ENCODE data around the gene ARHGAP26.

ARHGAP26 gene

DNA sequence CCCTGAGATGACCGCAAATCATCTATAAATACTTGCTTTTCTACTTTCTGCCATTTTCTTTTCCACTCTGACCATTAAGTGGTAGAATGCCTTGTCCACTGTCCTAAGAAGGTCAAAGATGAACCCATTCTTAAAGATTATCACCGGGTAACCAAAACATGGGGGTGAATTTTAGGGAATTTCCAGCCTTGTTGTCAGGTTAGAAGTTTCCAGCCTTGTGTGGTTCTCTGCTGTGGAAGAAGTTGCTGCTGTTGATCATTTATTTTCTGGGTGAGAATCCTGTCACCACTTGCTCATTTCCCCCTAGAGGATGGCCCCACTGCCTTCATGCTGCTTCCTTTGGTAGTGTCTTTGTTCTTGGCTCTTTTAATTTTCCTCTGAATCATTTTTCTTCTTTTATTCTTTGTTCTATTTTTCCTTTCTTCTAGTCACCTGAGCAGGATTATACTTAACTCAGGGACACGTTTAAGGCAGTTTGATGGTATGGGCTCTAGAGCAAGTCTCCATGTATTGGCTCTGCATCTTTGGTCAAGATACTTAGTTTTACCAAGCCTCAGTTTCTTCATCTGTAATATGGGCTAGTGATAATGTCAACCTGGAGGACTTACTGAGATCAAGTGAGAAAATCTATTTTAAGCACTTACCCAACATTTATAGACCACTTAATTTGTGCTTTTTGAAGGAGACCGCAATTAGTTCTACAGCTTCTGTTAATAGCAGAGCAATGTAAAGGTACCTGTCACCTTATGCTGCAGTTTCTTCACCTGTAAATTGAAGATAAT is 266.2 kb downstream of the ARHGAP26 start:
- DNase-seq (ENCODE audit: low read depth): no peak
- H3K4me3 ChIP-seq (ENCODE audit: low read depth, low read length): no peak overlapping the region

DNA sequence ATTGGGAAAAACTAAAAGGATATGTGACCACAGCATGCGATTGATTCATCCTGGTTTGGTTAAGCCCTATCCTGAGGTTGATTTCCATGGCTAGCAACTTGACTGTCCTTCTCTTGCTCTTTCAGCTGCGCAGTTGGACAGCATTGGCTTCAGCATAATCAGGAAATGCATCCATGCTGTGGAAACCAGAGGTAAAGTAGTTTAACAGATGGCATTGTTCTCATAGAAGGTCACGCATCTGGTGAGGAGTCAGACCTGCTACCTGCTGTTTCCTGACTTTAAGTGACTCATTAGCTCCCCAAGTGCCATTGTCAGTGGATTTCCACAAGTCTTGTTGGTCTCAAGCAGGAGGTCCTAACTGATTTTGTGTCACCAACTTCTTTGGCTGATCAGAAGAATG is 266.9 kb downstream of the ARHGAP26 start:
- no peak overlapping the region for H3K4me3 ChIP-seq (ENCODE audit: low read depth, low read length)
- no peak for DNase-seq (ENCODE audit: low read depth)

DNA sequence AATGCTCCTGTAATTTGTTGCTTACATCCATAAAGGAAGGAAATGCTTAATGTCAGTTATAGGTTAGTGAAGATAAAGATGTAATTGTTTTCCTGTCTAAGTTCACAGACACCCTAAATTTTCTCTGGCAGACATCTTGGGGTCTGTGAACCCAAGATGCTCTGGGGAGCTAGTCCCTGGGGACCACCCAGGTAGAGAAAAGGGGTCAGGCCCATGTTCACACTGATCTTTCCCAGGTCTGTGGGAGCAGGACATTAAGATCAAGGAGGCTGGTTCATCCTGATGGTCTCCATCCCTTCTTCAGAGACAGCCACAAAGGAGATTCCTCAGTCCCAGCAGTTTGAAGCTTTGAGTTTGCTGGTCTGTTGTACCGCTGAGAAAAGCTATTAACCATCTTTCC is 267.5 kb downstream of the ARHGAP26 start:
- DNase-seq (ENCODE audit: low read depth): no peak
- no peak overlapping the region for H3K4me3 ChIP-seq (ENCODE audit: low read depth, low read length)

DNA sequence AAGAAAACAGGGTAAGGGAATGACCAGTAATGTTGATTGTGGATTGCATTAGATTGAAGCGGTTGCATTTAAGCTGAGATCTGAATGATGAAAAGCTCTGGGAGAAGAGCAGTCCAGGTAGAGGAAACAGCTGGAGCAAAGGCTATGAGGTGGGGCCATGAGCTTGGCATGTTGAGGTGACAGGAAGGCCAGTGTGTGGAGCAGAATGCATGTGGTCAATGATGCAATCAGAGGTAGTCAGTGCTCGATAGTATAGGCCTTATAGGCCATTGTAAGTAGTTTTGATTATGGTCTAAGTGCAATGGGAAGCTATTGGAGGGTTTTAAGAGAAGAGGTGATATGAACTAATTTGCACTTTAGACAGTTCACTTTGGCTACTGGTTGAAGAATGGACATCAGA is 270.4 kb downstream of the ARHGAP26 start:
- no peak for DNase-seq (ENCODE audit: low read depth)
- H3K4me3 ChIP-seq (ENCODE audit: low read depth, low read length): no peak overlapping the region

DNA sequence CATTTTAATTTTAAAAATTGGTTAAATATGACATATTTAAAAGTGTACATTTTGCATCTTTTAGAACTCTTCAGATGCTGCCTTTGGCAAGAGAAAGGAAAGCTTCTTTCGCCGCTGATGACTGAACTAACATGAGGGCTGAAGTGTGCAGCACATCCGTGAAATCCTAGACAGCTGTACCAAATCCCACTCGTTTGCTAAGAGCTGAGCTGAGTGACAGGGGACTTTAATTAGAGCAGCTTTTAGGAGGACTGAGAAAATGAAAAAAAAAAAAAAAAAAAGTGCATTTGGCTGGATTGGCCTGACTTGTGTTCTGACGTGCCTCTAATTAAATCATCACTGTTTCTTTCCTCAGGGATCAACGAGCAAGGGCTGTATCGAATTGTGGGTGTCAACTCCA is 271.3 kb downstream of the ARHGAP26 start:
- no peak overlapping the region for H3K4me3 ChIP-seq (ENCODE audit: low read depth, low read length)
- DNase-seq (ENCODE audit: low read depth): no peak

DNA sequence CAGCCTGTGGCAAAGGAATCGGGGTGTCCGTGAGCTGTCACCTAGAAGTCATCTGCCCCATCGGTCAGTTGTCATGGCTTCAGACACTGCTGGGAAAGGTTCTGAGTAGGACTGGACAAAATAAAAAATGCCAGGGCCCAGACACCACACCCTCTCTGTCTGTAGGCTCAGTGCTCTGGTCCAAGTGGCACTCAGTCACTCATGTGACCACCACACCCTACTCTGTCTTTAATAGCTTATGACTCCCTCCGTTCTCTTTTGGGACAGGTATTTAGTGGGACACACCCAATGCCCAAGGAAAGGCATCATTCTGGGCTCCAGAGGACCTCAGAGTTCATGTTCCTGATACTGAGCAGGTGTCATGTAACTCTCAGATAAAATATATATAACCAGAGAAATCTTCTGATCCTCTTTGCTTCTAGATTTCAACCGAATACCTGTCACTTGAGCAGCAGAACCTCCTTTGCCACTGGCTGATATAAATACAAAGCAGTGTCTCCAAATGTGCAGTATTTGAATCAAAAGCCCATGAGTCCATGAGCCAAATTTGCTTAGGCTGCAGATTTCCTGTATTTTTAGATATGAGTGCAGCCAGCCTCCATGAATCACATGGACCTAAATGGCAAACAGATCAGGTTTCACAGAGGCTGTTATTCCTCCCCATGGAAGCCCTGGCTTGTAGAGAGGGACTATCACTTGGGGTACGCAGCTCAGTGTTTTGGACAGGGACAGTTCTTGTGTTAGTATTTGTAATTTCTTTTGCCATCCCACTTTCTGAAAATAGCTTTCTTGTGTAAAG is 272.0 kb downstream of the ARHGAP26 start:
- DNase-seq (ENCODE audit: low read depth): no peak

DNA sequence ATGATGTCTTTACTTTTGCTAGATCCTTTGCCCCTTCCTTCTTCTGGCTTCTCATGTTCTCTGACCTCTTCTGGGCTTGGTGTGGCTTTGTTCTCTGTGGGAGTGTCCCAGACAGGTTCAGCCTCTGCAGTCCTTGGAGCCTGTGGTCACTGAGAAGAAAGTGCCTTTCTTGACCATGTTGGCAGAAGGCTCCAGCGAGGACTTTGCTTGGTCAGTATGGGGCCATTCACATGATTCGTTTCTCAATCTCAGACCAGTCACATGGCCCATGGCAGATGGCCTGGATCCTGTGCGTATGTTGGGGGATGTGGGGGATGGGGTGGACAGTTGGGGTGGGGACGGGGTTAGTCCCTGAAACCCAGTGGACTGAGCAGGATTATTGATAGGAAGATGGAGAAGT is 274.1 kb downstream of the ARHGAP26 start:
- no peak overlapping the region for H3K4me3 ChIP-seq (ENCODE audit: low read depth, low read length)
- no peak for DNase-seq (ENCODE audit: low read depth)

More for the DNA sequence above, 272.0 kb downstream of the ARHGAP26 start:
- H3K4me3 ChIP-seq (ENCODE audit: low read depth, low read length): no peak overlapping the region

DNA sequence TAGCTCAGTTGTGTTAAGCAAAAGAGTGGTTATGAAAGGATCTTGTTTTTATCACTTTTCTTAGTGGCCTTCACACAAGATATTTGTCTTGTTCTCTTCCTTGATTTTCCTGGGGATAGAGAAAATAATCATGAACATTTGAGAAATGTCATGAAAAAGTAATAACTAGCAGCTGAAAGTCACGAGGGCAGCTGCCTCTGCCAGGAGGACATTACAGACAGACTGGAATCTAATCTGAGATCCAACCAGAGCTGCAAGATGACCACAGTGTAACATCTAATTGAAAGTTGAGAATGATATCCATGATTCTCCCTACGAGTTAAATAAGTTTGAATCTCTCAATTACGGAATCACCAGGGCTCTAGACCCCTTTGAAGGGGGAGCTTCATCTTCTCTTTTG is 274.9 kb downstream of the ARHGAP26 start:
- no peak overlapping the region for H3K4me3 ChIP-seq (ENCODE audit: low read depth, low read length)
- DNase-seq (ENCODE audit: low read depth): no peak

DNA sequence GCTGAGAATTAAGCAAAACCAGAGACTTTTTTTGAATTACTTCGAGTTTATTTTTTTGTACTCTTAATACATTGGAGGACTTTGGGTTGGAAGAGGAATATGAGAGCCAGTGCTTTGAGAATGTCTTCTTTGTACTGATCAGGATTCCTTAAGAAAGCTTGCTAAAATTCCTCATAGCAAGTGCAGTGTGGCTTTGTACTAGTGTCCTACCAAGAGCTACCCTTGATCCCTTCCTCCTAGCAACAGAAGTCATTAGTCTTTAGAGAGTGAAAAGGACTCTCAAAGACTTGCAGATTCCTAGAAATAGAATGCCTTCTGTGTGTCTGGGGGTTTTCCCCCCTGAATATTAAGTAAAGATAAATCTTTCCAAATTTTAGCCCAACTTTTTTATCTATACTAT is 276.1 kb downstream of the ARHGAP26 start:
- no peak for DNase-seq (ENCODE audit: low read depth)
- no peak overlapping the region for H3K4me3 ChIP-seq (ENCODE audit: low read depth, low read length)

DNA sequence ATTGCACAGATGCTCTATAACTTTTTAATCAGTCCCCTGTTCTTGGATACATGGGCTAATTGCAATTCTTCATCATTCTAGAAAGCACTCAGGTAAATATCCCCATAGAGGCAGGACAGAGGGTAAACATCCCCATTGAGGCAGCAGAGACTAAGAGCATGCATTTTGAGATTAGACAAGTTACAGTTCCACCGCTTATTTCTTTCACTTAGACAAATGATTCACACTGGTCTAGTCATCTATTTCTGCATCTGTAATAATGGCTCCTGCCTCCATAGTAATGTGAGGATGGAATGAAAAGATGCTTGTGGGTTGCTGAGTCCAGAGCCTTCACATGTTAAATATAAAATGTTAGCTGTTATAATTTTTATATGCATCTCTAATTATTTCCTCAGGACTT is 276.9 kb downstream of the ARHGAP26 start:
- no peak overlapping the region for H3K4me3 ChIP-seq (ENCODE audit: low read depth, low read length)
- no peak for DNase-seq (ENCODE audit: low read depth)

DNA sequence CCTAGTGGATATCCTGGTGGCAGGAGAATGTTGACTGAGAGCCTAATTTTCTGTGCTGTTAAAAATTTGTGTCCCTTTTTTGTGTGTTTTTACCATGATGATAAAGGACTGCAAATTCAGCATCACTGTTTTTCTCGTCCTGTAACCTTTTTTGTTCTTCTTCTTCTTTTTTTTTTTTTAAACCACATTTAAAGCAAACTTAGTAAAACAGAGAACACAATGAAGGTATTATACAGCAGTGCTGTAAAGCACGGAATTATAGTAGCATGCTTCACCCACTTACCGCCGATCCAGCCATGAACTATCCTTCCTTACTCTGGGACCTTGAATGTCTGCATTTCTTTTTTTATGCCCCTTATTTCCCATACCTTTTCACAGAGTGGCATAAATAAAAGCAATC is 280.0 kb downstream of the ARHGAP26 start:
- no peak overlapping the region for H3K4me3 ChIP-seq (ENCODE audit: low read depth, low read length)
- DNase-seq (ENCODE audit: low read depth): no peak

DNA sequence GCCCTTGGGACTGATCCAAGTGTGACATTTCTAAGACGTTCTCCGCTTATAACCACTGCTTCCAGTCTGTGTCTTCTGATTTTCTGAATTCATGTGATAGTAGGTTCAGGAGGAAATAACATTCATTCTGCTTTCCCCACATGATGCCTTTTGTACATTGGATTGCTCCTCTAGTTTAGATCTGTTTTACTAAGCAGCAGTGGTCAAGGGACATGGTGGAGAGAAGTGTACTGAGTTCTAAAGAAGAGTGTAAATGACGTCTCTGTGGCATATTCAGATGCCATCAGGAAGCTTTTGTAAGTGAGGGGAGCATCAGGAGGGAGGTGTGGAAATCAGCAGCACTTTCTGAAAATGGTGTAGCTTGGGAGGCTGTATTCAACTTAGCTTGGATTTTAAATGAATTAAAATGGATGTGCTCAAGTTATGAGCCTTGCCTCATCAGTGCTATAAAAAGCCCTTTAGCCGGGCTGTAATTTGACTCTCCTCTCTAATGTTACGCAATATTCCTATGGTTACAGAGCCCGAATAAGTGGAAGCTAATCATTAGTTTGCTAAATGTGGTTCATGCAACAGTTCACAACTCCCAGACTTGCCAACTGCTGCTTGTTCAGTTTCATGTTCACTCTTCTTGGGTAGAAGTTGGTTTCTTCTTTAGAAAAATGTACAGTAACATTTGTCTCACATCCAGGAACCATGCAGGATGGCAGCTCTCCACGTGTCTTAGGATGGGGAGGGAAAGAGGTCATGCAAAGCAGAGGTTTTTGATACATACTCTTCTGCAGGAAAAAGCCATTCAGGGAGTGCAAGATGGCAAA is 281.3 kb downstream of the ARHGAP26 start:
- H3K4me3 ChIP-seq (ENCODE audit: low read depth, low read length): no peak overlapping the region
- DNase-seq (ENCODE audit: low read depth): peak; percentile 85

DNA sequence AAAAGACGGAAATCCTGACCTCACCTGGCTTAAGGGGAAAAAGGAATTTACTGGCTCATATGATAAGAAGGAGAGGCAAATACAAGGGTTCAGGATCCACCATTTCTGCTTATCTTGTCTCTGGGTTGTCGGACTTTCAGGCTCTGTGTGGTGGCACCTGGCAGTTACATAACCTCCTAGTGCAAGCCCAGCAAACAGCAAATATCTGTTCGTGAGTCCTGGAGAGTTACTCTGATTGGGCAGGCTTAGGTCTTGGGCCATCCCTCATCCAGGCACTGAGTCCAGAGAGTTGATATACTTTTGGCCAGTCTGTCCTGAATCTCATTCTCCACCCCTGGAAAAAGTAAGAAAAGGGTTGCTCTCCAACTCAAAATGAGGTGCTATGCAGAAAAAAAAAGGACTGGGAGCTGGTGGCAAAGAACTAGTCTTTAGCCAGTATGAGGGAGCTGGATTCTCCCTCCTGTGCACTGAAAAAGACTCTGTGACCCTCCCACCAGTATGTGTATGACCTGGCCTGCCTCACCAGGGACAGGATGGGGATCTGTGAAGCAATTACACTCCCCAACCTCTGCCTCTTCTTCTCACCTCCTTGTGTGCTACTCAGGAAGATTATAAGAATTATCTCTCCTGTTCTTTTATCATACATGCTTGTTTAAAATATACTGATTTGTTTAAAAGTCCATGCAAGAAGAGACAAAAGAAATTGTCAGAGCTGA is 282.9 kb downstream of the ARHGAP26 start:
- no peak overlapping the region for H3K4me3 ChIP-seq (ENCODE audit: low read depth, low read length)
- DNase-seq (ENCODE audit: low read depth): no peak

DNA sequence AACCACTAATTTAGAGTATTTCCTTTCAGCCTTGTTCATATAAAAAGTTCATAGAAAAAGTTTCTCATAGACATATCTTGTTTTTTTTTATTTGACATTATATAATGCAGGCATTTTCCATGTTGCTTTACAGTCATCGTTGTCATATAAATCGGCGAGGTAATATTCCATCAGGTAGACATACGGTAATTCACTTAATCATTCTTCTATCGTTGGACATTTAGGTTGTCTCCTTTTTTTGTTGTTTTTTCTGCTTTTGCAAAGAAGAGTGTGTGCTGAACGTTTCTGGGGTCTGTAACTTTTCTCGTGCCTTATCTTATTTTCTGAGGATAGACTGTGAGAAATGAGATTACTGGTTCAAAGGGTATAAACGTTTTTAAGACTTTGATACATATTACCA is 283.6 kb downstream of the ARHGAP26 start:
- no peak overlapping the region for H3K4me3 ChIP-seq (ENCODE audit: low read depth, low read length)
- DNase-seq (ENCODE audit: low read depth): no peak

DNA sequence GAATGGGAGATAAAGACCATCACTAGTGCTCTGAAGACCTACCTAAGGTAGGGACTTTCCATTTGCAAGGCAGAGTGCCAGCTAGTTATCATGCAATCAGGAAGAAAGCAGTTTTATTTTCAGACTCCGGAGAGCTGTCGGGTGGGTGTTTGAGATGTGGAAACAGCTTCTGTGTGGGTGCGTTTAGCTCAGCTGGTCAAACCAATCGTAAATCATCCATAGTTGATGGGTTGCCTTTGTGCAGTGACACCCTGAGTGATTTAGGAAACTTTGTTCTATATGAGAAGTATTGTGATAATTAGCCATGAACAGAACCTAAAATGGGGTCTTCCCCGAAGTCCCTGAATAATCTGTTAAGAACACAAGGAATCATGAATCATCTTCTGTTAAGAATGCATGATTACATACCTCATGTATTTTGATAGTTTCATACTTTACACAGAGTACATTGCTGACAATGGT is 284.3 kb downstream of the ARHGAP26 start:
- DNase-seq (ENCODE audit: low read depth): peak; percentile 57
- H3K4me3 ChIP-seq (ENCODE audit: low read depth, low read length): no peak overlapping the region

DNA sequence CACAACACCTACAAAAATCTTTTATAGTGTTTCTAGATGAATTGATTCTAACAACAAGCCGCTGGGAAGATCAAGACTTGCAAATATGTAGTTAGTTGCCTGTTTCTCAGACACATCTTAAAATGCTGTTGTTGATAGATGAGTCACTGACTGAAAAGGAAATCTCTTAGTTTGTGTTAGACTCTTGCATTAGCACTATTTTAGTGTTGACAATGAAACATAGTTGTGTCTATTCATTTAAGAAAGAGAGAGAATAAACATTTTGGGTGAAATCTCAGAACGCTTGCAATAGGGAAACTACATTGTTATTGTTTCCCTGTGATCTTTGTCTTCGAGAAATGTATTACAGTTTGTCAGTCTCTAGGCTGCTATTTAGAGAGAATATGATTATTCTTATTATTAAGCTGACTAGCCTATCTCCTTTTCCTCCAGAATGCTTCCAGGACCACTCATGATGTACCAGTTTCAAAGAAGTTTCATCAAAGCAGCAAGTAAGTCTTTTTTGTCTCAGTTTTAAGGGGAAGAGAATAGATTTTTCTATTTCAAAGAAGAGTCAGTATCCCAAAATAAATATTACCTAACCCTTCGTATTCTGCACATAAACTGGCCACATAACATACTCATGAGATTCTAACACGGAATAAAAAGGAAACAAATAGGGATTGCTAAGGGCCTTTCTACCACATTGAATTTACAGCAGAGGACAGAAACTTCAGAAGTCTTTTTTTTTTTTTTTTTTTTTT is 285.6 kb downstream of the ARHGAP26 start:
- DNase-seq (ENCODE audit: low read depth): no peak

DNA sequence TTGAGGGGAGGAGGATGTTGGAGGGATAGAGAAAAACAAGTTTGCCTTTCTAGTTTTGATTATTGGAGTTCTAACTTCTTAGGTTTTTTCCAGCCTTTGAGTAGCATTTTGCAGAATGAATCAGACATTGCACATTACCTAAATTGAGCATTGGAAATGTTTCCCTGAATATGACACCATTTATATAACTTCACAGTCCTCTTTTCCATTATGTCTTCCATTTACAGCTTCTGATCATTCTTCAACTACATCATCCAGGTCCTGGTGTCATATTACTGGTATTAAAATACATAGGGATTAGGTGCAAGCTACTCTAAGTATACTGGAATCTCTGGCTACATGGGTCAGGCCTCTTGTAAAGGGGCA is 286.1 kb downstream of the ARHGAP26 start:
- no peak overlapping the region for H3K4me3 ChIP-seq (ENCODE audit: low read depth, low read length)
- DNase-seq (ENCODE audit: low read depth): no peak

More for the DNA sequence above, 285.6 kb downstream of the ARHGAP26 start:
- H3K4me3 ChIP-seq (ENCODE audit: low read depth, low read length): no peak overlapping the region

DNA sequence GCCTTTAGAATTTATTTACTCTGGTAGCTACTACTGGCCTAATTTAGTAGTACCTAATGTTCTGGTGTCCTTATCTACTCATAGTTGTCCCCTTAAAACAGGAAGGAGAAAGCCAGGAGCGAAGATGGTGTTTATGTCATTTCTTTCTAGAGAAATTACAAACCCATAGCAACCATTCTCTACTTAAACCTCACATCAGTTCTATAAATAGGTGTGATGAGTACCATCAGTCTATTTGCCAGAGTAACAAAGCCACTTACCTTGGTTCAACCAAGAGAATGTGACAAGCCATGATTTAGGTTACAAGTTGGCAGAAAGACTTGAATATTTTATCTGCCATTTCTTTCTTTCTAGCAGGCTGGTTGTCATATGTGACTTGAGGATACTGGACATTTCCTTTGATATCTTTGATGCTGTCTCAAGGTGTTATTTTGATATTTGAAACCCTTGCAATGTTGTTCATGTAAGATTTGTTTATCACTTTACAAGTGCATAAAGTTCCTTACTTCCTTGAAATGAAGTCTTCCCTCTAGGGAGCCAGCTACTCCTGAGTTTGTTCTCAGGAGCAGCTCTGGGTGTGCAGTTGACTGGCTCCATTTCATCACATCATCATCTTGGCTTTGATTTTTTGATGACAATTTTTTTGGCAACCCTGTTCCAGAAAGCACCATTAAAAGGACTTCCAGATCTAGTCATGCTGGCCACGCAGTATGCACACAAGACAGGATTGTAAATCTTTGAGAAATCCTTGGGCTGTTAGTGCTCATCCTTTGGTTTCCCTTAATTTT is 286.8 kb downstream of the ARHGAP26 start:
- no peak for DNase-seq (ENCODE audit: low read depth)
- H3K4me3 ChIP-seq (ENCODE audit: low read depth, low read length): no peak overlapping the region
